HepG2 (cell line): Measurements from ENCODE around the gene PRMT2.

Experiments
- RNF2 ChIP-seq: fragments of 450-650 bp; conservative IDR thresholded peaks from 2 replicates; pipeline ENCODE4 v1.6.1; 2016; ENCODE audit warnings: low read depth
- YY1 ChIP-seq: IDR thresholded peaks from 2 replicates; pipeline ENCODE4 v1.6.1; 2011; ENCODE audit warnings: low read length, low read depth, moderate library complexity, mild to moderate bottlenecking; ENCODE audit not compliant: insufficient read depth, insufficient replicate concordance
- ZNF10 ChIP-seq: sonication (generic); formaldehyde crosslinking; IDR thresholded peaks from 2 replicates; pipeline ENCODE4 v1.4.0; 2020; ENCODE audit warnings: mild to moderate bottlenecking, low read depth, missing genetic modification reagents, borderline replicate concordance
- TF ChIP-seq, protein P1 (sequence below): sonication (generic); formaldehyde crosslinking; IDR thresholded peaks from 2 replicates; pipeline ENCODE4 v1.5.0; 2020; ENCODE audit warnings: mild to moderate bottlenecking, missing genetic modification reagents, moderate library complexity

DNA sequence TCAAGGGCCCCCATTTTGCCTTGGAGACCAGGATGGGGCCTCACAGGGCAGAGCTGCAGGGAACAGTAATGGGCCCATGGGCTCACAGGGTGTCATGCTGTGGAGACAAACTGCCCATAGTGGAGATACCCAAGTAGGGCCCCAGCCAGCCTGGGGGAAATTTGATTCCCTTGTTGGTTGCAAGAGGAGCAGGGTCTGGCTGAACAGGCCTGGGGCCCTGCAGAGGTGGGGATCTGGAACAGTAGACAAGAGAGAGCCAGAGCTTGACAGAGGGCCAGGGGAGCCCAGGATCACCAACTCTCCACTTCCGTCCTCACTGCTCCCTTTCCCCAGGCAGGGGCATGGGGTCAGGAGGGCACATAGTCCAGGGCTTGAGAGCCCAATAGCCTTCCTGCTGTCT lies 39.3 kb upstream of the PRMT2 start:
- no peak for TF ChIP-seq YY1
- TF ChIP-seq ZNF10 (CRISPR knock-in tag): no peak
- TF ChIP-seq, protein P1, sequence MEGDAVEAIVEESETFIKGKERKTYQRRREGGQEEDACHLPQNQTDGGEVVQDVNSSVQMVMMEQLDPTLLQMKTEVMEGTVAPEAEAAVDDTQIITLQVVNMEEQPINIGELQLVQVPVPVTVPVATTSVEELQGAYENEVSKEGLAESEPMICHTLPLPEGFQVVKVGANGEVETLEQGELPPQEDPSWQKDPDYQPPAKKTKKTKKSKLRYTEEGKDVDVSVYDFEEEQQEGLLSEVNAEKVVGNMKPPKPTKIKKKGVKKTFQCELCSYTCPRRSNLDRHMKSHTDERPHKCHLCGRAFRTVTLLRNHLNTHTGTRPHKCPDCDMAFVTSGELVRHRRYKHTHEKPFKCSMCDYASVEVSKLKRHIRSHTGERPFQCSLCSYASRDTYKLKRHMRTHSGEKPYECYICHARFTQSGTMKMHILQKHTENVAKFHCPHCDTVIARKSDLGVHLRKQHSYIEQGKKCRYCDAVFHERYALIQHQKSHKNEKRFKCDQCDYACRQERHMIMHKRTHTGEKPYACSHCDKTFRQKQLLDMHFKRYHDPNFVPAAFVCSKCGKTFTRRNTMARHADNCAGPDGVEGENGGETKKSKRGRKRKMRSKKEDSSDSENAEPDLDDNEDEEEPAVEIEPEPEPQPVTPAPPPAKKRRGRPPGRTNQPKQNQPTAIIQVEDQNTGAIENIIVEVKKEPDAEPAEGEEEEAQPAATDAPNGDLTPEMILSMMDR (CRISPR knock-in tag): no peak
- no peak for TF ChIP-seq RNF2
